Fibroblast of skin of back (primary cell): ENCODE results near the gene HDAC8.
"Not testable (repeated sequence)": the region's sequence is repeated elsewhere in the genome, so short reads cannot be mapped to it uniquely, and the experiment has no call there.

Source experiments
- DNase-seq: peaks from one replicate; pipeline ENCODE4 v3.0.0-alpha.2; 2013

The HDAC8 gene

DNA sequence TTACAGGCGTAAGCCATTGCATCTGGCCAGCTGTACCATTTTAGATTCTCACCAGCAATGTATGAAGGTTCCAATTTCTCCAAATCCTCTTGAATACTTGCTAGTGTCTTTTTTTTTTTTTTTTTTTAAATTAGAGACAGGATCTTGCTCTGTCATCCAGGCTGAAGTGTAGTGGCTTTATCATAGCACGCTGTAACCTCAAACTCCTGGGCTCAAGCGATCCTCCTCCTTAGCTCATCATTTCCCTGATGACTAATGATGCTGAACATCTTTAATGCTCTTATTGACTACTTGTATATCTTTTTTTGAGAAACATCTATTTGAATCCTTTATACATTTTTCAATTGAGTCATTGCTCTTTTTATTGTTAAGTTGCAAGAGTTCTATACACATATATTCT lies 40.3 kb downstream of the HDAC8 start:
- peak; percentile 38 for DNase-seq

DNA sequence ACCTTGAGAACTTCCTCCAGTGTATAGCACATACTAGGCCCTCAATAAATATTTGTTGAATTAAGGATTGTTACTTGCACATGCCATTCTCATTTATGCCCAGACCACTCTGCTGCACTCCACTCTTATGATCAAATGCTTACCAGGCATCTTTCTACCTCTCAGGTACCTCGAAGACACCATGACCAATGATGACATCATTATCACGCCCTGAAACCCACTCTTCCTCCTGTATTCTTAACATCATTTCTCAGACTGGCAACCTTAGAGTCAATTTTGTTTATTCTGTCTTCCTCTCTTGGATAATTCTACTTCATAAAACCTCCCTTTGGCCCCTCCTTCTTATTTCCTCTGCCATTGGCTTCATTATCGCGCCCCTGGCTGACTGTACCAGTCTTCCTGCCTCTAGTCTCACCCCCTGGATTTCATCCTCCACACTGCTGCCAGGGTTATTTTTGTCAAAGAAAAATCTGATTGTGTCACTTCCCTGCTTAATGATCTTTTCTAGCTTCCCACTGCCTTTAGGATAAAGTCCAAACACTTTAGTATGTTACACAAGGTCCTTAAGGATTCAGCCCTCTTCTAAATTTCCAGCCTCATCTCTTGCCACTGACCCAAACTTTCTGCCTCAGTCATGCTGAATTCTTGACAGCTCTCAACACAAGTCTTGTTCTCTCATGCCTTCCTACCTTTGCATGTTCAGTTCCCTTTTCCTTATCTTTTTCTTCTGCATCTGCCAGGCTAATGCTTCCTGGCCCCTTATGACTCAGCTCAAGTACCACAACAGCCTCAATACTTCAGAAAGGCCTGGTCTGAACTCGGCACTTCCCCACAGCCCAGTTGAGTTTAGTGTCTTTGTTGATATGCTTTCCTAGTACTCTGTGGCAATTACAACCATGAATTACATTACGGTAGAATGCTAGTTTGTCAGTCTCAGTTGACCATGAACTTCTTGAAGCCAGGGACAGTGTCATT lies 45.8 kb downstream of the HDAC8 start:
- no peak for DNase-seq

DNA sequence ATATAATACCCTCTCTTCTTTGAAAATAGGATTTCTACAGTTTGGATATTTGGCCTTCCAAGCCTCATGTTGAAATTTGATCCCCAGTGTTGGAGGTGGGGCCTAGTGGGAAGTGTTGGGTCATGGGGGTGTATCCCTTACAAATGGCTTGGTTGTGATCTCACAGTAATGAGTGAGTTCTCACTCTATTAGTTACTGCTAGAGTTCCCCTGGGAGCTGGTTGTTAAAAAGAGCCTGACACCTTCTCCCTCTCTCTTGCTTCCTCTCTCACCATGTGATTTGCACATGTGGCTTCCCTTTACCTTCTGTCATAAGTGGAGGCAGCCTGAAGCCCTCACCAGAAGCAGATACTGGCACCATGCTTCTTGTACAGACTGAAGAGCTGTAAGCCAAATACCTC lies 73.9 kb downstream of the HDAC8 start:
- DNase-seq, result no peak

DNA sequence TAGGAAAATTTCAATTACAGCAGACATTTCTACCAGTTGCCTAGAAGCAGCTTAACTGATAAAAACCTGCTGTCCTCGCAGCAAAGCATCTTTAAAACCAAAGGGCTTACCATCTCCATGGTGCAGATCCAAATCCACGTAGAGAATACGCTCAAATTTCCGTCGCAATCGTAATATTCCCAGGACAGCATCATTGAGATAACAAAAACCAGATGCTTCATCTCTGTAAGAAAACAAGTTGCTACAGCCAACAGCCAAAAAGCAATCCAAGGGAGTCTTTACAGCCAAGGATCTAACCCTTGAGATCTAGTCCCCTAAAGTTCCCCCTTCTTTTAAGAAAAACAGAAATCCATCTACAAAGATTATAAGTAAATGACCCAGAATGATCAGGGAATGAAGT lies 77.6 kb downstream of the HDAC8 start:
- DNase-seq, result peak; percentile 0

DNA sequence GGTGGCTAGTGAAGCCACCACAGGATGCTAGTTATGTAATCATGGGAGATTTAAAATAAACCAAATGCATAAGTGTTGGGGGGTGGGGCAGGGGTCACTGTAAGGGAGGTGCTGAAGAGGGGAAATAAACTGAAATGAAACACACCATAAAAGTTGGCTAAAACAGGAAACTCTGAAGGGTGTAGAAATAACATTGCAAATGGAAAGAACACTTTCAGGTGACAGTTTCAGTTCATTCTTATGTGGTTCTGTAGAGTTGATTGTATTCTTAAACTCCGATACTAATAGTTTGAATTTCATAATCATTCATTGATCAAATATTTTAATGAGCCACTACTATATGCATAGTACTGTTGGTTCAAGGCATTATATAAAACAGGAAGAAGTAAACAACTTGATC lies 80.1 kb downstream of the HDAC8 start:
- no peak for DNase-seq

DNA sequence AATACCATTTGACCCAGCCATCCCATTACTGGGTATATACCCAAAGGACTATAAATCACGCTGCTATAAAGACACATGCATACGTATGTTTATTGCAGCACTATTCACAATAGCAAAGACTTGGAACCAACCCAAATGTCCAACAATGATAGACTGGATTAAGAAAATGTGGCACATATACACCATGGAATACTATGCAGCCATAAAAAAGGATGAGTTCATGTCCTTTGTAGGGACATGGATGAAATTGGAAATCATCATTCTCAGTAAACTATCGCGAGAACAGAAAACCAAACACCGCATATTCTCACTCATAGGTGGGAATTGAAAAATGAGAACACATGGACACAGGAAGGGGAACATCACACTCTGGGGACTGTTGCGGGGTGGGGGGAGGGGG lies 82.4 kb downstream of the HDAC8 start:
- not testable (repeated sequence) for DNase-seq

DNA sequence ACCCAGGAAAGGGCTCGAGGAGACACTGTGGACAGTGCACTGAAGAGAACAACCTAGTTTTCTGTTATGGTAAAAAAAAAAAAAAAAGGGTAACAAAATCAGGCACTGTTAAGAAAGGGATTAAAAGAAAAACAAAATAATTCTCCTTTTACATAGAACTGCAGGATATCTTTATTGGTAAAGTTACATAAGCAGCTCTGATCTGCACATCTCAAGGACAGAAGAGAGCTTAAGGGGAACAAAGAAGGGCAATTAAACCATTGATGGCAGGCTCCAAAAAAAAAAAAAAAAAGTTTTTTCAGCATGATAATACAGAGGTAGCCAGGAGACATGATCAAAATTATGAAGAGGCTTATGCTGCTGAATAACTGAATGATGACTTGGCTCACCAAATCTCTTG lies 85.0 kb downstream of the HDAC8 start:
- no peak for DNase-seq

DNA sequence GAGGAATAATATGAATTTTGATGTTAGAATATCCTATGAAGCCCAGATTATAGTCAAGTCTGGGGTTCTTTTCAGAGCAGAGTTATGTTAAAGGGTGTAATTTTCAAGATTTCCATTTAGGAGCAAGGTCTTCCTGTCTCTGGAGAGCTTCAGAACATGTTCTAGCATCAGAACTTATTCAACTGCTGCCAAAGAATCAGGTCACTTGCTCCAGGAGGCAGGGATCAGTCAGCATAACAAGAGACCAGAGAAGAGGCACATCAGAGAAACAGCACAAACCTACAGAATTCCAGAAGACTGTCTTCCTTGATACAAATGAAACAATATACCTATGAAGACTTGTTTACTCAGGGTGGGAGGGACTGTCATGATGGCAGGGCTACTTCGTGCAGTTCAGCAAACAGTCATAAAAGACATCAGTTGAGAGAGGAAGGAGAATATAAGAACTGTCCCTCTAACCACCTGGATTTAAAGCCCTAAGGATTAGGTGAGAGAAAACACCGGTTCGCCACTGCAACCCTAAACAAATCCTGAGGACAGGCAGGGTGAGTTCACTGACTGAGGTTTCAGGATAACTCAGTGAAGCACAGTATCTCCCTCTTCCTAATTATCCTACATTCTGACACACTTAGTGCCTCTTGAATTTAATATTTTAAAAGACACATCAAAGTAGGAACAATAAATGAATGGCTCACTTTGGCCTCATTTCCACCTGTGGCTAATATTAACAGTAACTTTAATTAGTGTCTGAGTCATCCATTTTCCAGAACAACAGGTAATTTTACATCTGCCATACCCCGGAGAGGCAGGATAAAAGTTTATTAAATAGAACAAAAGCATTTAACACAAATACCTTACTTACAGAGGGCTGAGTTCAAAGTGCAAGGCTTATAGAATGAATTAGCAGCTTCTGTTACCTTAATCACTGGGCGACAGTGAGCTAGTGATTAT lies 93.0 kb downstream of the HDAC8 start:
- DNase-seq, result no peak

DNA sequence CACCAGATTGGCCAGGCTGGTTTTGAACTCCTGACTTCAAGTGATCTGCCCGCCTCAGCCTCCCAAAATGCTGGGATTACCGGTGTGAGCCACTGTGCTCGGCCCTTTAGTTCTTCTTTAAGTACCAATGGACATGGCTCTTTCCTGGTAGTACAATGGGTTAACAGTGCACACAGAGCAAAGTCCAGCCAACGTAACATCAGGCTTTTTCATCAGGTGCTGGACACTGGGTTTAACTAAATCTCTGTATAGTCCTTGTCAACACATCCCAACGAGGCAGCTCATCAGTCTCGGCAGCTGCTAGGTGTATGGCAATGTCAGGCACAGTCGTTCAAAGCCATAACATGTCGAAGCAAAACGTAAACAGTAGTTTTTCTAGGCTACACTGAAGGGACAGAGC lies 93.8 kb downstream of the HDAC8 start:
- no peak for DNase-seq

DNA sequence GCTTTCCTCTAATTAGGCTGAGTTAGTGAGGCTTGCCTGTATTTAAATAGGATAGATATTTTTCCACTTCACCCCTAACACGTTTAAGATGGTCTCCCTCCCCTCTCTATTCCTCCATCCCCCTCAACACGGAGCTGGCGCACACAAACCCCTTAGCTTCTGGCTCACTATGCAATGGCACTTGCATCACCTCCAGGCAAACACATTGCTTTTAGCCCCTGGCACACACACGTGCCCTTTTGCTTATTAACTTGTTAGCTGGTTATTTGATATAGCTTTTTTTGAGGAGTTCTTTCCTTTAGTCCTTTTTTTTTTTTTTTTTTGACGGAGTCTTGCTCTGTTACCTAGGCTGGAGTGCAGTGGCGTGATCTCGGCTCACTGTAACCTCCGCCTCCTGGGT lies 94.3 kb downstream of the HDAC8 start:
- DNase-seq, result no peak

DNA sequence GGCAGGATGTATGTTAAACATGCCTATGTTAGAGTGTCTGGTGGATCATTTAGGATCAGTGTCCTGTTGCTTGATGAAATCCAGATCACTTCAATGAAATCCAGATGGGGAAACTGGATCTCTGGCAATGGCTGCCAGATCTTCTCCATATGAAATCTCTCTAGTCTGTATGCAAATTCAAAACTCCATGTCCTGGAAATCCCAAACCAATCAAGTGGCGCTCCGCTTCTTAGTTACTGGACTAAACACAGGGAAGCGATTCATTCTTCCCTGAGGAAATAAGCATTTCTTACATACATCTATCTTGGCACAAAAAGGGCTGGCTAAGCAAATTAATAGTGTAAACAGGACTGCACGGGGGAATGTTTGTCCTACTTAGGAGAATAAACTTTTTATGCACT lies 94.9 kb downstream of the HDAC8 start:
- DNase-seq, result no peak

DNA sequence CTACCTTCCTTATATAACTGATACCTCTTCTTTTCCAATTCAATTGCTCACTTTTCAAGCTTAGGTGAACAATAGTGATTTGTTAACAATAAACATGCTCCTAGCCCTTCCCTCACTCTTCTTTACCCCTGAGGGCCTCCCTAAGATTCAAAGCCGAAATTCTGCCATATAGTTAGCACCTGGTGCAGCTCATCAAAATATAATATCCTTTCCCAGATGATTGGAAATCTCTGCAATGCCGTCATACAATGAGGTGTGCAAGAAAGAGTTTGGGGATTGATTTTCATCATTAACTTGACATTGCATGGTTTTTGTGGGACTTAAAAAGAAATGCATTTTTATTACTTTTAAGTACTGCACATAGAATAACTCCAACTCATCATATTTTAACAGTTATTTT lies 95.3 kb downstream of the HDAC8 start:
- DNase-seq, result no peak

DNA sequence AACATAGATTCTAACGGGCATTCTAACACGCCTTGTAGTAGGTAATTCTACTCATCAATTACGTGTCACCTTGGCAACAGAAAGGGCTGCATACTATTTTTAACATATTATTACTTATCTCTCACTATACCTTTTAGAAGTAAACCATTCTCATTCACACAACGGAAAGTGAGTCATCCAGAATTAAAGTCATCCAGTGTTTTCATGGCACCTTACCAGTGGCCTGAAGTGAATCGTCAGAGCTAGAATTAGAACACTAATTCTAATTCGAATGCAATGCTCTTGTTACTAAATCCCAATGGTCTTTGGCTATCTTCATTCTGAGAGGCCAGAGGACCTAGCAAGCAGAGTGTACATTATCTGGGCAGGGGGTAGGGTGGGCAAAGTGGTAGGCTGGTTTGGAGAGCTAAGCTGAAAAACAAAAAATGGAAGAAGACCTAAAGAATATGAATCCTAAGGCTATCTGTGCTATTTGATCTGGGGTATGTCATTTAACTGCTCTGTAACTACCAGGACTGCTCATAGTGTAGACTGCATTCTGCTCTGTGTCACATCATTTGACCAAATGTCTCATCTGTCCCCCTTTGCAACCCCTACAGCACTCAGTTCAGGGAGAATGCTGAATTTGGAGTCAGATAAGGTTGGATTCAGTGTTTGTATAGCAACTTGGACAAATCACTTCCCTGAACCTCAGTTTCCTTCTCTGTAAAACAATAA lies 96.5 kb downstream of the HDAC8 start:
- DNase-seq, result no peak

DNA sequence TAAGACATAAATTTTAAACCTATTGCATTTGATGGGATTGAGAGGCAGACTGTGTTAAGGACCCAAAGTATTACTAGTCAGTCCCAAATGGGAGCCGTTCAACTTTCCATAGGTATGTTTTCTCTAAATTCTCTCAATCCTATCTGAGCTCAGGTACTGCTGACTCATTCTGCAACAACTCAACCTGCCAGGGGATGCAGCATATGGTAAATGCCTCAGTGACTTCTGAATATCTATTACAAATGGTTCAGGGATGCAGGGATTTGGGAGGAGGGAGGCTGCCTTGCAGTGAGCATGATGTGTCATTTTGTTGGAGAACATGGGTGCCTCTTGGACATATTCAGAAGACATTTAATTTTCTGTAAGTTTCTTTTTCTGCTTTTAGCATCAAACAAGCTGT lies 97.3 kb downstream of the HDAC8 start:
- no peak for DNase-seq

DNA sequence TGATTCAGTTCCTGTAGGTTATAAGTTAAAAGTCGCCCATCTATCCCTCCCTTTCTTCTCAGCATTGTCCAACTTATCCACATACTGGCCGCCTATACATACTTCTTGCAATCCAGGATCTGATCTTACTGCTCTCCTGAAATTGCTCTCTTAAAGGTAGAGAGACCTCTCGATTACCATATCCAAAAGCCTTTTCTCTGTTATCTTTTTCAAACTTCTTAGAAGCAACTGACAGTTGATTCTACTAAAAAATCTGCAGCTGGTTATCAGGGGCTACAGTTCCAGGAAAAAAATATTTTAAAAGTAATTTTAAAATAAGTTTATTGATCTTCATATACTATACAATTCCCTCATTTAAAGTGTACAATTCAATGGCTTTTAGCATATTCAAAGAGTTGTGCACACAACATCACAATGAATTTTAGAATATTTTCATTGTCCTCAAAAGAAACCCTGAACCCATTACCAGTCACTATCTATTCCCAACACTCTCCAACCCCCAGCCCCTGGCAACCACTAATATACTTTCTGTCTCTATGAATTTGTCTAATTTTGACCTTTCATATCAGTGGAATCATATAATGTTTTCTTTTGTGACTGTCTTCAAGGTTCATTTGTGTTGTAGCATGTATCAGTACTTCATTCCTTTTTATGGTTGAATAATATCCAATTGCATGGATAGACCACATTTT lies 102.0 kb downstream of the HDAC8 start:
- no peak for DNase-seq

DNA sequence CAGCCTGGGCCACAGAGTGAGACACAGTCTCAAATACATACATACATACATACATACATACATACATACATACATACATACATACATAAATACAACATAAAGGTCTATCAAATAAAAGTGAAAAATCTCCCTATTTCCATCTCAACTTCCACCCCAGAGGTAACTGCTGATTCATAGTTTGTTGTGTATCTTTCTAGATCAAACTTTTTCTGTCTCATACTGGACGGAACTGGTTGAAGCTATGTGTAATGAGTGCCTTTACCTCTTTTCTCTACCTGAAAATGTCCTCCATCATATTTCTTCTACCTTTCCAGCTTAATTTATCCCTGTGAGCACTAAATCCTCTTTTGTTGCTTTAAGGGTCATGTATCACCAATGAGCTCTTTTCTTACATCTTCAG lies 102.5 kb downstream of the HDAC8 start:
- DNase-seq, result no peak

DNA sequence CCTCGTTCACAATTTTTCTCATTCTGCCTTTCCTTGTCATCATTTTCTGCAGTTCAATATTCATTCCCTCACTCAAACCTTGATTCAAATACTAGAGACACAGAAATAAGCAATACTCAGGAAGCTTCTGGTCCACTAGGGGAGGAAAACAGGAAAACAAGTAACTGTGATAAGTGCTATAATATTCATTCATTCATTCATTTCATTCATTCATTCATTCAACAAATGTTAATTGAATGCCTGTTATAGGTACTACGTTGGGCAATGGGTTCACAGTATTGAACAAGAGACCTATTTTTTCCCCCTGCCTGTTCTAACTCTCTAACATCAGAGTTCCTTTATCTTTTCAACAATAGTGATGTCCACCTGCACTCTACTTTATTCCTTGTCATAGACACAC lies 104.0 kb downstream of the HDAC8 start:
- no peak for DNase-seq

DNA sequence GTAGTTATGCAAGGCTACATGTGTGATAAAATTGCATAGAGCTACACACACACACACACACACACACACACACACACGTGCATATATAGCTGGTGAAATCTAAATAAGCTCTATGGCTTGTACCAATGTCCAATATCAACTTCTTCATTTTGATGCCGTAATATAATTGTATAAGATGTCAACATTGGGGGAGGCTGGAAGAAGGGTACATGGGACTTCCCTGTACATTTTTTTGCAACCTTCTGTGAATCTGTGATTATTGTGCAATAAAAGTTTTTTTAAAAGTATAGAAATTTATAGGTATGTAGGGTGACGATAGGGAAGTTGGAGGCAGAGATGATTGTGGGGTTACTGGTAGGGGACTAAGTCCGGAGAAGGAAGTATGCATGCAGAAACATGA lies 105.5 kb downstream of the HDAC8 start:
- DNase-seq, result no peak

DNA sequence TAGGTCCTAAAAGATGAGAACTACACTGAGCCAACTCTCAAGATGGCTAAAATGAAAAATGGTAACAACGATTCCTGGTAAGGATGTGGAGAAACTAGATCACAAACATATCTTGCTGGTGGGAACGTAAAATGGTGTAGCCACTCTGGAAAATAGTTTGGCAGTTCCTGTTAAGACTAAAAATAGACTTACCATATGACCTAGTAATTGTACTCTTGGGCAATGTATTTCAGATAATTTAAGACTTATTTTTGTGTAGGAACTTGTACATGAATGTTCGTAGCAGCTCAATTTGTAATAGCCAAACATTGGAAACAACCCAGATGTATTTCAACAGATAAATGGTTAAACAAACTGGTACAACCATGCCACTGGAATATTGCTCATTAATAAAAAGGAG lies 106.2 kb downstream of the HDAC8 start:
- no peak for DNase-seq

DNA sequence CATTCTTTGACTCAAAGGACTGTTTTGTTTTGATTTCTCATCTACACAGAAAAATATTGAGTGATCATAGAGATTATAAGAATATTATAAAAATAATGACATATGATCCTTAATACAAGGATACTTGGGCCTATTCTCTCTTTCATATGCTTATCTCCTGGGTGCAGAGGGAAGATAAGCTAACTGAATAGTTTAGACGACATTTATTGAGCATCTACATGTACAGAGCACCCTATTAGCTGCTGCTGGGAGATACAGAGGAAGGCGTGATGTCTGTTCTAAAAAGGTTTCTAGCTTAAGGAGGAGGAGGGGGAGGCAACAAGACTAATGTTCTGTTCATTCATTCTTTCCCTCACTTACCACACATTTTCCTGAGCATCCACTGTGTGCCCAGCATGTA lies 106.8 kb downstream of the HDAC8 start:
- DNase-seq, result no peak

DNA sequence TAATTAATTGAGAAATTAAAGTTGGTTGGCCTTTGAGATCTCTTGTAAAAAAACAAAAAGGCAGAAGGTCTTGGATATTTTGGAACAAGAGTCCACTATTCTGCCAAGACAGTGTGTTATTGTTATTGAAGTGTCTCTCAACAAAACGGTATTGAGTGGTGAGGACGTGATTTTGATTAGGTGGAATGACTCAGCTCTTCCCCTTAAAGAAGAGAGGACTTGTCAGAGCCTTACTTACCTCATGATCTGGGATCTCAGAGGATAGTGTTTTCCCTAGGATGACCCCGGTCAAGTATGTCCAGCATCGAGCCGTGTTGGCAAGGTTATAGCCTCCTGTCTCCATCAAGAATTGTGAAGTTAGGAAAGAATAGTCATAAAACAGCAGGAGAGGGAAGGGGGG lies 110.9 kb downstream of the HDAC8 start:
- DNase-seq, result no peak

DNA sequence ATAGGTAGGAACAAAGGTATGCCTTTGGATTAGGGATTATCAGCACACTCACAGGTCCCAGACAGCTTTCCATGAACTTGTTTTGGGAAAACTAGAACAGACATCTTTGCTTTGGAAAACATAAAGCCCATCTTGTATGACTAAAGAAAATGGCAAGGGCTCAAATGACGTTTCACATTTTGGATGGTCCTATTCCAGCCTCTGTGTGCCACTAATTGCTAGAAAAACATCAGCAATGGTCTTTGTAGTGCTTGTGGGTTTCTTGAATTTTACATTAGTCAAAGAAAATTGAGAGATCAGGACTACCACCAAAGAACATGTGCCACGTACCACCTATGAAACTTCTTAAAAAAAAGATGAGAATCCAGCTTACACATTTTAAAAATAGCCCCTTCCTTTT lies 111.4 kb downstream of the HDAC8 start:
- no peak for DNase-seq
